Gastrocnemius medialis (tissue), 4 donors: ENCODE data around the gene EXOC5.

ENCODE experiments used
- POLR2A ChIP-seq, 2 donors: fragments of 450-650 bp; IDR thresholded peaks; one replicate each; pipeline ENCODE4 v1.6.1; 2017; ENCODE audit warnings: antibody characterized with exemption in 2 of 2, mild to moderate bottlenecking in 2 of 2, moderate library complexity in 2 of 2
- TF ChIP-seq, protein P1 (sequence below), 5 experiments: fragments of 450-650 bp in 3 of 5; fragments of 200-600 bp in 2 of 5; sonication (generic) in 2 of 5; IDR thresholded peaks in 4 of 5; conservative IDR thresholded peaks in 1 of 5; 1 replicate in 4 of 5; 2 replicates in 1 of 5; pipeline ENCODE4 v1.5.1; 2016 to 2019; ENCODE audit warnings: antibody characterized with exemption in 5 of 5, mild to moderate bottlenecking in 3 of 5, moderate library complexity in 3 of 5

DNA sequence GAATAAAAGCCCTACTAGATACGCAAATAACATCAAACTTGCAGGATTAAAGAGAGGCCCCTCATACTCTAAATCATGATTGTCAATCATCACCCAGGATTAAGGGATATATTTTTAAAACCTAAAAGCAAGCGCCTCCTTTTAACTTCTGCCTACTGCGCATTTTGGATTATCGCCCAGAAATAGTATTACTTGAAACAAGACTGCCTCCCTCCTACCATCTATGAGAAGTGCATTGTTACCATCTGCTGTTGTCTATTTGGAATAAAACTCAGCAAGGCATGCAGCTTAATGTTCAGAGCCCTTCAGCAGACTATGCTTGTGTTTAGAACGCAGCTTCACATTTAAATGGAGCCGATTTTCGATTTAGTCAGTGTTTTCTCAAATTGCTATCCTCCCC lies 79.6 kb downstream of the EXOC5 start:
- TF ChIP-seq, protein P1, sequence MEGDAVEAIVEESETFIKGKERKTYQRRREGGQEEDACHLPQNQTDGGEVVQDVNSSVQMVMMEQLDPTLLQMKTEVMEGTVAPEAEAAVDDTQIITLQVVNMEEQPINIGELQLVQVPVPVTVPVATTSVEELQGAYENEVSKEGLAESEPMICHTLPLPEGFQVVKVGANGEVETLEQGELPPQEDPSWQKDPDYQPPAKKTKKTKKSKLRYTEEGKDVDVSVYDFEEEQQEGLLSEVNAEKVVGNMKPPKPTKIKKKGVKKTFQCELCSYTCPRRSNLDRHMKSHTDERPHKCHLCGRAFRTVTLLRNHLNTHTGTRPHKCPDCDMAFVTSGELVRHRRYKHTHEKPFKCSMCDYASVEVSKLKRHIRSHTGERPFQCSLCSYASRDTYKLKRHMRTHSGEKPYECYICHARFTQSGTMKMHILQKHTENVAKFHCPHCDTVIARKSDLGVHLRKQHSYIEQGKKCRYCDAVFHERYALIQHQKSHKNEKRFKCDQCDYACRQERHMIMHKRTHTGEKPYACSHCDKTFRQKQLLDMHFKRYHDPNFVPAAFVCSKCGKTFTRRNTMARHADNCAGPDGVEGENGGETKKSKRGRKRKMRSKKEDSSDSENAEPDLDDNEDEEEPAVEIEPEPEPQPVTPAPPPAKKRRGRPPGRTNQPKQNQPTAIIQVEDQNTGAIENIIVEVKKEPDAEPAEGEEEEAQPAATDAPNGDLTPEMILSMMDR (IDR thresholded peaks at IDR 0.05 in 4 of 5, conservative IDR thresholded peaks at IDR 0.05 in 1 of 5), result no peak
- TF ChIP-seq POLR2A (IDR thresholded peaks at IDR 0.05), result no peak
